ENCODE data around the gene CACNA1I. TPM values are rescaled to one million over a fixed set of nuclear protein-coding genes. Genes with fewer than 3 reads are reported as not detected.

The CACNA1I gene
- total RNA-seq, 4 donors from 2014 or later = under 0.01 to 0.39 (median 0.33) TPM; not detected in 1

DNA sequence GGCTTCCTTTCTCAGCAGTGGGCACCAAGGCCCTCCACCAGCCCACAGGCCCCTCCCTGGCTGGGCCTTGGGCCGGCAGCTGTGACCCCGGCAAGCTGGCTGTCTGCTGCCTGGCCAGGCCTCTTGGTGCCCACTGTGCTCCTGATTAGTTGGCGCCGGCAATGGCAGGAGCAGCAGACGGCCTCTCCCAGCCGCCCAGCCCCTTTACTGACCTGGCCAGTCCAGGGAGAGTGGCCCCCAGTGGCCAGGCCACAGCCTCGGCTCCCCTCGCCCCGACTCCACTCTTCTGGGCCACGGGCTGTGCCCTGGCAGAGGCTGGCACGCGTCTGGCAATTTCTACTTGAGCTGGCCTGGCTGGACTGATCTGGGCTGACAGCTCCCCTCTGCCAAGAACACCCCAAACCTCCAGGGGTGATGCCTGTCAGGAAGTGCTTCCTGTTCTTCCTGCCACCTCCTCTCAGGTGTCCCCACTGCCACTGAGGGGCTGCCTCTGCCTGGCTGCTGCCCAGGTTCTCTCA lies 58.1 kb downstream of the CACNA1I start:
- Histone ChIP-seq H3K36me3 (no peaks in the 10 kb centered on the region), H3K27ac (replicated peaks in 1 of 4) (no peak overlapping the region), H3K4me3 (no peak overlapping the region), H3K4me1 (no peaks in the 10 kb centered on the region), H3K9me3 (peaks cover 0 to 4% (median 2%) of the 10 kb centered on the region in 4 donors), H3K27me3 (peaks cover 0 to 96% (median 6%) of the 10 kb centered on the region in 4 donors)
- intact Hi-C loops (cut with DNase I) = loop anchor here (10.0 kb wide), 1 partner anchor 396 kb away; no protein-coding TSS in a partner anchor
- no peak for TF ChIP-seq POLR2AphosphoS5 (IDR thresholded peaks at IDR 0.05)
- TF ChIP-seq, protein P1, sequence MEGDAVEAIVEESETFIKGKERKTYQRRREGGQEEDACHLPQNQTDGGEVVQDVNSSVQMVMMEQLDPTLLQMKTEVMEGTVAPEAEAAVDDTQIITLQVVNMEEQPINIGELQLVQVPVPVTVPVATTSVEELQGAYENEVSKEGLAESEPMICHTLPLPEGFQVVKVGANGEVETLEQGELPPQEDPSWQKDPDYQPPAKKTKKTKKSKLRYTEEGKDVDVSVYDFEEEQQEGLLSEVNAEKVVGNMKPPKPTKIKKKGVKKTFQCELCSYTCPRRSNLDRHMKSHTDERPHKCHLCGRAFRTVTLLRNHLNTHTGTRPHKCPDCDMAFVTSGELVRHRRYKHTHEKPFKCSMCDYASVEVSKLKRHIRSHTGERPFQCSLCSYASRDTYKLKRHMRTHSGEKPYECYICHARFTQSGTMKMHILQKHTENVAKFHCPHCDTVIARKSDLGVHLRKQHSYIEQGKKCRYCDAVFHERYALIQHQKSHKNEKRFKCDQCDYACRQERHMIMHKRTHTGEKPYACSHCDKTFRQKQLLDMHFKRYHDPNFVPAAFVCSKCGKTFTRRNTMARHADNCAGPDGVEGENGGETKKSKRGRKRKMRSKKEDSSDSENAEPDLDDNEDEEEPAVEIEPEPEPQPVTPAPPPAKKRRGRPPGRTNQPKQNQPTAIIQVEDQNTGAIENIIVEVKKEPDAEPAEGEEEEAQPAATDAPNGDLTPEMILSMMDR (IDR thresholded peaks at IDR 0.05) = no peak
- TF ChIP-seq EP300 (IDR thresholded peaks at IDR 0.05) = no peak
- TF ChIP-seq POLR2A (IDR thresholded peaks at IDR 0.05; ENCODE audit: low read depth) = no peak
- WGBS = no CpG with 5 or more reads among the region's 12 CpGs
- DNase-seq (ENCODE audit: extremely low spot score) = no peak

DNA sequence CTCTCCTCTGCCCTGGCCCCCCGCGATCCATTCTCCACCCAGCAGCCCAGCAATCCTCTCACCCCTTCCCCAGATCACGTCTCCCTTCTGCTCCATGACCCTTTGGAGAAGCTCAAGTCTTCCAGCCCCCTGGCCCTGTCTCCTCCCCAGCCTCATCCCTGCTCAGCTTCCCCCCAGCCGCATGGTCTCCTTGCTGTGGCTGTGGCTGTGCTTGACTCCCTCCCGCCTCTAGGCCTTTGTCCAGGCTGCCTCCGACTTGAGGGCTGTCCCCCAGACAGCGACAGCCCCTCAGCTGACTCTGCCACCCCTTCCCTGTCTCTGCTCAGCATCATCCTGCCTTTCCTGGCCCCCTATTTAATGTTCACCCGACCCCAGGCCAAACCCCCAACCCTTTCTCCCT lies 59.3 kb downstream of the CACNA1I start:
- peaks cover 0 to 15% (median 5%) of the 10 kb centered on the region in 4 donors for H3K9me3 ChIP-seq
- no peaks in the 10 kb centered on the region for H3K36me3 ChIP-seq
- intact Hi-C loops (cut with DNase I) = loop anchor here (10.0 kb wide), 1 partner anchor 395 kb away; no protein-coding TSS in a partner anchor
- H3K4me1 ChIP-seq = no peaks in the 10 kb centered on the region
- 73% methylated on average over 8 of the region's 8 CpGs for WGBS
- H3K27me3 ChIP-seq = peaks cover 0 to 92% (median 6%) of the 10 kb centered on the region in 4 donors
- DNase-seq (ENCODE audit: extremely low spot score) = no peak
- no peak for TF ChIP-seq POLR2AphosphoS5 (IDR thresholded peaks at IDR 0.05)
- no peak for TF ChIP-seq EP300 (IDR thresholded peaks at IDR 0.05)
- TF ChIP-seq, protein P1 (IDR thresholded peaks at IDR 0.05) = no peak
- TF ChIP-seq POLR2A (IDR thresholded peaks at IDR 0.05; ENCODE audit: low read depth) = no peak
- H3K27ac ChIP-seq (replicated peaks in 1 of 4) = no peak overlapping the region
- H3K4me3 ChIP-seq = no peak overlapping the region

DNA sequence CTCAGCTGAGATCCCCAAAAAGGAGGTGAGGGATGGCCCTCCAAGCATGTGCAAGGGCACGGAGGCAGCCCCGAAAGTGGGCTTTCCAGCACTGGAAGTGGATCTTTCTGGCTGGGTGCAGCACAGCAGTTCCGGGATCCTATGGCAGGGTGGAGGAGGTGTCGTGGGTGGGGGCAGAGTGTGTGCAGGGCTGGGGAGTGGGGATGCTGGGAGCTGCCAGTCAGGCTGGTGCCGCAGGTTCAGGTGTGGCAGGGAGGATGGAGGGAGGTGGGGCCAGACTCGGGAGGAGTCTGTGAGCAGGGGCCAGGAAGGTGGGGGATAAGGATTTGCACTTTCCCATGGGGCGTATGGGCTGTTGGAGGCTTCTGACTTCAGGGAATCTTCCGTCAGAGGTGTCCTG lies 60.2 kb downstream of the CACNA1I start:
- peaks cover 0 to 84% (median 2%) of the 10 kb centered on the region in 4 donors for H3K27me3 ChIP-seq
- no peaks in the 10 kb centered on the region for H3K4me1 ChIP-seq
- no peak overlapping the region for H3K4me3 ChIP-seq
- 77% methylated on average over 8 of the region's 8 CpGs for WGBS
- peaks cover 0 to 15% (median 5%) of the 10 kb centered on the region in 4 donors for H3K9me3 ChIP-seq
- no peak for DNase-seq (ENCODE audit: extremely low spot score)
- no peak overlapping the region for H3K27ac ChIP-seq (replicated peaks in 1 of 4)
- no peaks in the 10 kb centered on the region for H3K36me3 ChIP-seq
- intact Hi-C loops (cut with DNase I) = no loop called here
- TF ChIP-seq POLR2AphosphoS5 (IDR thresholded peaks at IDR 0.05) = no peak
- no peak for TF ChIP-seq POLR2A (IDR thresholded peaks at IDR 0.05; ENCODE audit: low read depth)
- TF ChIP-seq EP300 (IDR thresholded peaks at IDR 0.05) = no peak
- TF ChIP-seq, protein P1 (IDR thresholded peaks at IDR 0.05) = no peak

DNA sequence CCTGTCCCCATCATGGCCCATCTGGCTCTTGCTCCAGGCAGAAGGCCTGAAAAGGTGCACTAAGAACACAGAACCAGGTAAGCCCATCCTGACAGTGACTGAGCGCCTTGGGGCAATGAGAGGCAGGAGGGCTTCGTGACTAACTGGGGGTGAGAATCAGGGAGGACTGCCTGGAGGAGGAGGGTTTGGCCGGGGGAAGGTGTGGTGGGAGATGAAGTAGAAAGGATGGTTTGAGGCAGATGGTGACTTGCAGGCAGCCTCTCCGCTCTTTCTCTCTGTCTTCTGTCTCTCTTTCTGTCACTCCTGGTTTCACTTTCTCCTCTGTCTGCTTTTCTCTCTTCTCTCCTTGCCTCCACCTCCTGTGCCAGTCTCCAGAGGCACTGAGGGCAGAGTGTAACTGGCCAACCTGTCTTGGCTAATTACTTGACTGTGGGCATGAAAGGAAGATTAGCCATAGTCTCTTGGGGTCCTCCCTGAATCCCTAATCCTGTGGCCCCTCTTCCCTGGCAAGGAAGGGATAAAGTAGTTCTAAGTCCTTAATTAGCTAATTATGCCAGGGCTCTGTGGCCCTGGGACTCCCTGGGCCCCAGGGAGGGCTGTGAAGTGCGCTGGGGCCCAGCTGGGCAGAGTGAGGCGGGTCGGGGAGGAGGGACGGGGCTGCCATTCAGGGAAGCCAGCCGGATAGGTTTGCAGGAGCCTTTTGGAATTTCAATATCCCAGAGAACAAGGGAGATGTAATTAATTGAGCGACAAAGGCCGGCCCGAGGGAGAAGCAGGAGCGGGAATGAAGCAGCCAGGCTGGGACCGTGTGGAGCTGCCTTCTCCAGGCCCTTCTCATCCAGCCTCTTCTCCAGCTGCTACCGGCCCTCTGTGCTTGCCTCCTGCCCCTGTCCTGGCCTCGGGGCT lies 61.1 kb downstream of the CACNA1I start:
- Histone ChIP-seq H3K4me3 (no peak overlapping the region), H3K27me3 (peaks cover 0 to 75% (median 0%) of the 10 kb centered on the region in 4 donors), H3K36me3 (no peaks in the 10 kb centered on the region), H3K27ac (replicated peaks in 1 of 4) (no peak overlapping the region), H3K9me3 (peaks cover 0 to 15% (median 5%) of the 10 kb centered on the region in 4 donors), H3K4me1 (no peaks in the 10 kb centered on the region)
- intact Hi-C loops (cut with DNase I) = no loop called here
- no peak for TF ChIP-seq EP300 (IDR thresholded peaks at IDR 0.05)
- no peak for TF ChIP-seq POLR2AphosphoS5 (IDR thresholded peaks at IDR 0.05)
- WGBS = 69% methylated on average over 16 of the region's 16 CpGs
- DNase-seq (ENCODE audit: extremely low spot score) = no peak

Measured in esophagus muscularis mucosa (tissue), 4 donors.